ENCODE data around the gene SELP. TPM values are rescaled to one million over a fixed set of nuclear protein-coding genes. Genes with fewer than 3 reads are reported as not detected.

SELP gene
- polyA plus RNA-seq, 1 of the 3 experiments (the other 2 are of a cell fraction) = not detected

GRCh38 chr1:169634145-169634544, 4.2 kb upstream of the SELP start (continued):
- TF ChIP-seq, protein P1, sequence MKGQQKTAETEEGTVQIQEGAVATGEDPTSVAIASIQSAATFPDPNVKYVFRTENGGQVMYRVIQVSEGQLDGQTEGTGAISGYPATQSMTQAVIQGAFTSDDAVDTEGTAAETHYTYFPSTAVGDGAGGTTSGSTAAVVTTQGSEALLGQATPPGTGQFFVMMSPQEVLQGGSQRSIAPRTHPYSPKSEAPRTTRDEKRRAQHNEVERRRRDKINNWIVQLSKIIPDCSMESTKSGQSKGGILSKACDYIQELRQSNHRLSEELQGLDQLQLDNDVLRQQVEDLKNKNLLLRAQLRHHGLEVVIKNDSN (IDR thresholded peaks at IDR 0.05; ENCODE audit: borderline replicate concordance, low read depth) = no peak
- no peak for TF ChIP-seq POLR2AphosphoS5 (IDR thresholded peaks at IDR 0.05; ENCODE audit: low read depth, low read length)
- no peak for TF ChIP-seq EP300 (IDR thresholded peaks at IDR 0.05; ENCODE audit: borderline replicate concordance in 1 of 2, low read depth in 1 of 2, low read length in 1 of 2)
- TF ChIP-seq MEF2A (IDR thresholded peaks at IDR 0.05; ENCODE audit: borderline replicate concordance, low read depth) = no peak
- TF ChIP-seq FOXJ3 (CRISPR knock-in tag; IDR thresholded peaks at IDR 0.05) = no peak
- TF ChIP-seq, protein P2, sequence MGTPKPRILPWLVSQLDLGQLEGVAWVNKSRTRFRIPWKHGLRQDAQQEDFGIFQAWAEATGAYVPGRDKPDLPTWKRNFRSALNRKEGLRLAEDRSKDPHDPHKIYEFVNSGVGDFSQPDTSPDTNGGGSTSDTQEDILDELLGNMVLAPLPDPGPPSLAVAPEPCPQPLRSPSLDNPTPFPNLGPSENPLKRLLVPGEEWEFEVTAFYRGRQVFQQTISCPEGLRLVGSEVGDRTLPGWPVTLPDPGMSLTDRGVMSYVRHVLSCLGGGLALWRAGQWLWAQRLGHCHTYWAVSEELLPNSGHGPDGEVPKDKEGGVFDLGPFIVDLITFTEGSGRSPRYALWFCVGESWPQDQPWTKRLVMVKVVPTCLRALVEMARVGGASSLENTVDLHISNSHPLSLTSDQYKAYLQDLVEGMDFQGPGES (IDR thresholded peaks at IDR 0.05; ENCODE audit: low read depth, low read length) = no peak
- no peak for TF ChIP-seq RAD21 (IDR thresholded peaks at IDR 0.05; ENCODE audit: low read length)
- no peak for TF ChIP-seq GABPA (IDR thresholded peaks at IDR 0.05; ENCODE audit: low read depth)

- no peaks in the 10 kb centered on the region for H3F3A ChIP-seq (replicated peaks; ENCODE audit: insufficient read depth)
- no peaks in the 10 kb centered on the region for H4K20me1 ChIP-seq (ENCODE audit: insufficient read depth)
- H3K4me2 ChIP-seq = no peak overlapping the region
- WGBS (ENCODE audit: low lambda C conversion rate) = 5% methylated on average over 2 of the region's 3 CpGs
- H3K79me2 ChIP-seq (ENCODE audit: insufficient read depth) = no peaks in the 10 kb centered on the region
- no peaks in the 10 kb centered on the region for H3K36me3 ChIP-seq (replicated peaks in 1 of 2; ENCODE audit: control insufficient read depth in 1 of 2, insufficient read depth in 2 of 2, low read length in 1 of 2)
- ChIA-PET CTCF (no interaction called here), POLR2A (no interaction called here)
- TF ChIP-seq FOXJ3 (CRISPR knock-in tag; IDR thresholded peaks at IDR 0.05) (no peak), TCF12 (IDR thresholded peaks at IDR 0.05) (no peak), GABPA (IDR thresholded peaks at IDR 0.05; ENCODE audit: low read depth) (no peak), CHD2 (IDR thresholded peaks at IDR 0.05; ENCODE audit: low read length, partially characterized antibody) (no peak), MEF2A (IDR thresholded peaks at IDR 0.05; ENCODE audit: borderline replicate concordance, low read depth) (no peak), NFIC (IDR thresholded peaks at IDR 0.05; ENCODE audit: borderline replicate concordance) (no peak), MAX (IDR thresholded peaks at IDR 0.05; ENCODE audit: low read depth) (no peak), MXI1 (IDR thresholded peaks at IDR 0.05; ENCODE audit: low read depth, low read length) (no peak), SIN3A (IDR thresholded peaks at IDR 0.05; ENCODE audit: borderline replicate concordance, low read depth, low read length) (no peak), RXRA (IDR thresholded peaks at IDR 0.05; ENCODE audit: borderline replicate concordance, low read depth) (no peak), ELF1 (IDR thresholded peaks at IDR 0.05) (no peak), JUND (IDR thresholded peaks at IDR 0.05) (no peak), NRF1 (IDR thresholded peaks at IDR 0.05; ENCODE audit: low read depth, low read length) (no peak), TAF1 (IDR thresholded peaks at IDR 0.05; ENCODE audit: borderline replicate concordance, low read depth, low read length) (no peak), RFX5 (IDR thresholded peaks at IDR 0.05; ENCODE audit: low read length) (no peak)
- TF ChIP-seq, protein P2 (IDR thresholded peaks at IDR 0.05; ENCODE audit: low read depth, low read length) = no peak
- TF ChIP-seq, protein P3, sequence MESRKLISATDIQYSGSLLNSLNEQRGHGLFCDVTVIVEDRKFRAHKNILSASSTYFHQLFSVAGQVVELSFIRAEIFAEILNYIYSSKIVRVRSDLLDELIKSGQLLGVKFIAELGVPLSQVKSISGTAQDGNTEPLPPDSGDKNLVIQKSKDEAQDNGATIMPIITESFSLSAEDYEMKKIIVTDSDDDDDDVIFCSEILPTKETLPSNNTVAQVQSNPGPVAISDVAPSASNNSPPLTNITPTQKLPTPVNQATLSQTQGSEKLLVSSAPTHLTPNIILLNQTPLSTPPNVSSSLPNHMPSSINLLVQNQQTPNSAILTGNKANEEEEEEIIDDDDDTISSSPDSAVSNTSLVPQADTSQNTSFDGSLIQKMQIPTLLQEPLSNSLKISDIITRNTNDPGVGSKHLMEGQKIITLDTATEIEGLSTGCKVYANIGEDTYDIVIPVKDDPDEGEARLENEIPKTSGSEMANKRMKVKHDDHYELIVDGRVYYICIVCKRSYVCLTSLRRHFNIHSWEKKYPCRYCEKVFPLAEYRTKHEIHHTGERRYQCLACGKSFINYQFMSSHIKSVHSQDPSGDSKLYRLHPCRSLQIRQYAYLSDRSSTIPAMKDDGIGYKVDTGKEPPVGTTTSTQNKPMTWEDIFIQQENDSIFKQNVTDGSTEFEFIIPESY (IDR thresholded peaks at IDR 0.05; ENCODE audit: borderline replicate concordance, low read depth) = no peak
- TF ChIP-seq, protein P4, sequence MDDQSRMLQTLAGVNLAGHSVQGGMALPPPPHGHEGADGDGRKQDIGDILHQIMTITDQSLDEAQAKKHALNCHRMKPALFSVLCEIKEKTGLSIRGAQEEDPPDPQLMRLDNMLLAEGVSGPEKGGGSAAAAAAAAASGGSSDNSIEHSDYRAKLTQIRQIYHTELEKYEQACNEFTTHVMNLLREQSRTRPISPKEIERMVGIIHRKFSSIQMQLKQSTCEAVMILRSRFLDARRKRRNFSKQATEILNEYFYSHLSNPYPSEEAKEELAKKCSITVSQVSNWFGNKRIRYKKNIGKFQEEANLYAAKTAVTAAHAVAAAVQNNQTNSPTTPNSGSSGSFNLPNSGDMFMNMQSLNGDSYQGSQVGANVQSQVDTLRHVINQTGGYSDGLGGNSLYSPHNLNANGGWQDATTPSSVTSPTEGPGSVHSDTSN (IDR thresholded peaks at IDR 0.05) = no peak
- H3K9ac ChIP-seq = no peak overlapping the region
- H3K9me3 ChIP-seq = peaks cover 10% of the 10 kb centered on the region
- no peak overlapping the region for H3K27ac ChIP-seq (ENCODE audit: low read depth in 2 of 2, low read length in 1 of 2)
- no peaks in the 10 kb centered on the region for H3K4me1 ChIP-seq (ENCODE audit: control insufficient read depth in 1 of 2, insufficient read depth in 2 of 2, low read depth in 1 of 2, low read length in 1 of 2)
- DNase-seq = no peak
- H3K9me2 ChIP-seq = no peaks in the 10 kb centered on the region
- no peak overlapping the region for H2AFZ ChIP-seq (ENCODE audit: low read depth)
- H3K27me3 ChIP-seq (ENCODE audit: insufficient read depth) = peaks cover 16% of the 10 kb centered on the region
- H3K4me3 ChIP-seq (ENCODE audit: low read depth in 2 of 2, low read length in 1 of 2) = no peak overlapping the region
Measured at GRCh38 chr1:169631249-169631648, 1.3 kb upstream of the SELP start.

Measured in SK-N-SH (cell line).